ENCODE results near the gene GRIK2.

Gene GRIK2

DNA sequence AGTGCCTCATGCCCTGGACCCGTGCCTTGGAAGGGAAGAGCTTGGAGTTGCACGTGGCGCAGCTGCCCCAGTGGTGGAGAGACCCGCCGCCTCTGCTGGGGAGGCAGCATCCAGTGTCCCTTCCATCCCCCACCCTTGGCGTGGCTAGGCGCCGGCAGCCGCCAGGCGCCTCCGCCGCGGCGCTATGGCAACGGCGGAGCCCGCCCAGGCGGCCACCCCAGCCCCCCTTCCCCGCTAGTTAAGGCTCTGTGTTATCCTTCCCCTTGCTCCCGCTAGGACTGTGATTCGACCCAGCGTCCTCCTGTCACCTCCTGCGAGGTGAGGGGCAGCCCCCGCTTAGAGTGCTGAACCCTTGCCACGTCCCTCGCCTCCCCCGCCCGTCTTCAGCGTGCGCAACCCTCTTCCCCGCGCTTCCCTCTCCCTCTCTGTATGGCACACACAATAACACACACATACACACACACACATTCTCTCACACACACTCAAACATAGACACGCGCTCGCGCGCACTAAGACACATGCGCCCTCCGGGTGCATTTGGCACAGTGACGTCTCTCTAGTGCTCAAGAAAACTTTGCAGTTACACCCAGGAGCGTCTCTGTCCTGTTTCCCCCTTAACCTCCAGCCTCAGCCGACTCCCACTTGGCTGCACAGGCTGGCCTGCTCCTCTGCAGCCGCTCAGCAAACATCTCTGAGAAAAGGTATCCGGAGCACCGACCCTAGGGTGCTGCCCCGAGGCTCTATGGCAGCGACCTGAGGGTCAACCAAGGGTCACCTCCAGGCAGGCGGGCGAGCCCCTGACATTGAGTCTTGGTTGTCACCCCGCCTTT lies 8.5 kb downstream of the GRIK2 start:
- Histone ChIP-seq H3K9ac (ENCODE audit: low read depth, low read length) (no peak overlapping the region), H3K4me3 (ENCODE audit: low read depth, low read length) (peak overlapping the region; percentile 73)

DNA sequence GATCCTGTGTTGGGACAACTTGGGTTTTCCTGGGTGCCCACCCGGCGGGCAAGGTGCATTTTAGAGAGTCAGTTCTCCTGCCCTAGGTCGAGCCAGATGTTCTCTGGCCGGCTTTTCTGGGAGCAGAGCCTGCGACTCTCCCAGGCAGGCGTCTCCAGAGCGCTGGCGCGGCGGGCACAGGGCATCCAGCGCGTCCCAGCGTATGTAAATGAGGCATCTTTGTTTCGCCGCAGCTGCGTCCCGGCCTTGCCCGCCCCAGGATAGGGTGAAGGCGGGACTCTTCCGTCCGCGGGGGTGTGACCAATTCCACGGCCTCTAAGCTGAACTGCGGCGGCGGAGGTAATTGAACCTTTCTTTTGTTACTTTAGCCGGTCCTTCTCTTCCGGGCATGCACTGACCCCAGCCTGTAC lies 9.1 kb downstream of the GRIK2 start:
- peaks cover 19% of the 10 kb centered on the region for H3K4me1 ChIP-seq (ENCODE audit: control insufficient read depth, insufficient read depth, low read length)
- H3K4me3 ChIP-seq (ENCODE audit: low read depth, low read length), result peak overlapping the region; percentile 73
- H3K9me3 ChIP-seq (ENCODE audit: control insufficient read depth, insufficient read depth, low read length), result no peaks in the 10 kb centered on the region
- H3K9ac ChIP-seq (ENCODE audit: low read depth, low read length), result no peak overlapping the region
- peaks cover 63% of the 10 kb centered on the region for H3K27me3 ChIP-seq (ENCODE audit: control insufficient read depth, insufficient read depth, low read length)
- no peaks in the 10 kb centered on the region for H3K36me3 ChIP-seq (ENCODE audit: control insufficient read depth, insufficient read depth, low read length)

More for the DNA sequence above, 8.5 kb downstream of the GRIK2 start:
- Histone ChIP-seq H3K9me3 (ENCODE audit: control insufficient read depth, insufficient read depth, low read length) (no peaks in the 10 kb centered on the region), H3K4me1 (ENCODE audit: control insufficient read depth, insufficient read depth, low read length) (peaks cover 19% of the 10 kb centered on the region), H3K36me3 (ENCODE audit: control insufficient read depth, insufficient read depth, low read length) (no peaks in the 10 kb centered on the region), H3K27me3 (ENCODE audit: control insufficient read depth, insufficient read depth, low read length) (peaks cover 65% of the 10 kb centered on the region)

DNA sequence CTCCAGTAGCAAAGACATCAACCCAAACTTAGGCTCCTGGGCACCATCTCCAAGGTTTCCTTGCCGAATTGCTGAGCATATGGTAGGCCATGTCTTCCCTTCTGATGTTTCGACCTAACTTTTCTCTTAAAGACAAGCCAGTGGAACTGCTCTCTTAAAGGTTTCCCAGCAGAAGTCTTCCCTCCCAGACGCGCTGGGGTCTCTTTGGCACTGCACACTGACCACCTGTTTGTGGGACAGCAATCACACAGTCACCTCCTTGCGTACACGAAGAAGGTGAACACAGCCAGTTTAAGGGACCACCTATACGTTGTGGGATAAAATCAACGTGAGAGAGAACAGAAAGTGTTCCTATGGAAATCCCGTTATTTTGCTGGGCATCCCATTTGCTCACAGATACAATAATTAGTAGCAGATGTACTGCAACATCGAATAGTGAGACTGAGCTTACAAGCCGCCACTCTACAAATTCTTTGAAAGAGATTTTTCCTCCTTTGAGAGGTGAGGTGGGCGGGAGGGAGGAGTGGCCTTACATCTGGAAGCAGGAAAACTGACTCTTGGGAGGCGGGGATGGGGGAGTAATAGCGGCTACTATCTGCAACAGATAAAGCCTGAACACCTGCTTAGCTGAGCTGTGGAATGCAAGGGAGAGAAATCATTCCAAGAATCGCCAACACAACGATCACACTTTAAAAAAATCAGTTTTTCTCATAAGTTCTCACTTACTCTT lies 9.9 kb downstream of the GRIK2 start:
- Histone ChIP-seq H3K9me3 (ENCODE audit: control insufficient read depth, insufficient read depth, low read length) (no peaks in the 10 kb centered on the region), H3K4me1 (ENCODE audit: control insufficient read depth, insufficient read depth, low read length) (peaks cover 19% of the 10 kb centered on the region), H3K36me3 (ENCODE audit: control insufficient read depth, insufficient read depth, low read length) (no peaks in the 10 kb centered on the region), H3K9ac (ENCODE audit: low read depth, low read length) (no peak overlapping the region), H3K27me3 (ENCODE audit: control insufficient read depth, insufficient read depth, low read length) (peaks cover 56% of the 10 kb centered on the region), H3K4me3 (ENCODE audit: low read depth, low read length) (peak overlapping the region; percentile 73)

DNA sequence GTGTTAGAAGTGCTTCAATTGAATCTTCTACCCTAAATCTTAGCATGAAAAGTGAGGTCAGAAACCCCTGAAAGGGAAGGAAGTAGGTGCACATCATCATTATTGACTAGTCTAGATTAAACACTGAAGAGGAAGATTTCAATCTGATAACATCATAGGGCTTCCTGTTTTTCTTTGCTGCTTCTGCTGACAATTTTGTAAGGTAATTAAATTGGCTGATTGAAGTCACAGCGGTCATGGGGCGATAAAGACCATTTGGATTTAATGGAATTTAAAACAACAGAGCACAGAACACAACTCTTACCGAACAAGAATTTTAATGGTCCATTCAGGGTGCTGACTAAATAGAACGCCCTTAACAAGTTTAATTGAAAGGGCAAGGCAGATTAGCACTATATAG lies 11.3 kb downstream of the GRIK2 start:
- Histone ChIP-seq H3K36me3 (ENCODE audit: control insufficient read depth, insufficient read depth, low read length) (no peaks in the 10 kb centered on the region), H3K9ac (ENCODE audit: low read depth, low read length) (no peak overlapping the region), H3K9me3 (ENCODE audit: control insufficient read depth, insufficient read depth, low read length) (no peaks in the 10 kb centered on the region), H3K27me3 (ENCODE audit: control insufficient read depth, insufficient read depth, low read length) (peaks cover 43% of the 10 kb centered on the region), H3K4me3 (ENCODE audit: low read depth, low read length) (no peak overlapping the region), H3K4me1 (ENCODE audit: control insufficient read depth, insufficient read depth, low read length) (peaks cover 17% of the 10 kb centered on the region)

DNA sequence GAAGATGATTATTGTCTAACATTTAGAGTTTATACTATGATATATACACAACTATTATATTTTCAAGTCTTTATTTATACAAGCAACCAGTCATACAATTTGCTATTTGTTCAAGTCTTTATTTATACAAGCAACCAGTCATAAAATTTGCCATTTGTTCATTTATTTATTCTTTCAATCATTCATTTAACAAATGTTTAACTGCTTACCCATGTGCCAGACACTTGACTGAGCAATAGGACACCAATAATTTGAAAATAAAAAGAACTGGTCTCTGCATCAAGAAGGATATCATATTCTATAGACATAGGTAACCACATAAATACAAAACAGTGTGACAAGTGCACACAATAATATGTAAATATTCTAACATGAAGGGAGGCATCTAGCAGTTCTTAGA lies 20.3 kb downstream of the GRIK2 start:
- H3K9me3 ChIP-seq (ENCODE audit: control insufficient read depth, insufficient read depth, low read length), result no peaks in the 10 kb centered on the region
- no peaks in the 10 kb centered on the region for H3K4me1 ChIP-seq (ENCODE audit: control insufficient read depth, insufficient read depth, low read length)
- H3K4me3 ChIP-seq (ENCODE audit: low read depth, low read length), result no peak overlapping the region
- H3K9ac ChIP-seq (ENCODE audit: low read depth, low read length), result no peak overlapping the region
- no peaks in the 10 kb centered on the region for H3K27me3 ChIP-seq (ENCODE audit: control insufficient read depth, insufficient read depth, low read length)
- H3K36me3 ChIP-seq (ENCODE audit: control insufficient read depth, insufficient read depth, low read length), result no peaks in the 10 kb centered on the region

DNA sequence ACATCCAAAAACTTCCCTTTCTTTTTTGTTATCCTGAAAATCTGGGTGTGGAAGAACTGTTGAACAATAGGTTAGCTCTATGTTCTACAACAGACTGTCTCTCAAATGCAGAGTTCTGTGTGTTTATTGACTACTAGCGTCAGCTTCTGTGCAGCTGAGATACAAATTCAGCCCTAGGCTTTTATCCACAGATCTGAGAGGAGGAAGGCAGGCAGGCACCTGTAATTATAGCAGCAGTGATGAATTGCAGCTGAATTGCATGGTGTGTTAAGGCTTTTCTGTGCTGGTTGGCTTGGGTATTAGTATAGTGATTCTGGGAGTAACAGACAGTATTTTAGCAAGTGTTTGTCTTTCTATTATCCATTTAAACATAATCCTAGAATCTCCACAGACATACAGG lies 24.4 kb downstream of the GRIK2 start:
- Histone ChIP-seq H3K4me3 (ENCODE audit: low read depth, low read length) (no peak overlapping the region), H3K4me1 (ENCODE audit: control insufficient read depth, insufficient read depth, low read length) (no peaks in the 10 kb centered on the region), H3K36me3 (ENCODE audit: control insufficient read depth, insufficient read depth, low read length) (no peaks in the 10 kb centered on the region), H3K9ac (ENCODE audit: low read depth, low read length) (no peak overlapping the region), H3K27me3 (ENCODE audit: control insufficient read depth, insufficient read depth, low read length) (no peaks in the 10 kb centered on the region), H3K9me3 (ENCODE audit: control insufficient read depth, insufficient read depth, low read length) (no peaks in the 10 kb centered on the region)

DNA sequence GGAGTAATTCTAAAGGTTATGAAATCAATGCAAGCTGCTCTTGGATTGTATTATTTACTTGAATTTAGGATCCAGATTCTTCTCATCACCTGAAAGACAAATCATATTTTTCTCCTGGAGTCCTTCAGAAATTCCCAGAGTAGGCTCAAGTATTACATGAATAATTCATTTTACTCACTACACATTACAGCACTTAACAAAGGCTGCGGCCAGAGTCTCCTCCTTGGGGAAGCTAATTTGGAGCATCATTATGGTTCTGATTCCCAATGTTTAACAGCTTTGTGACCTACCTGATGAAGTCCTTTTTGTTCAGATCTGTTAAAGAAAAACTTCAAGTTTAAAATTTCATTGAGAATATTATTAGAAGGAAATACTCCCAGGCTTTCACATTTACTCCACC lies 28.7 kb downstream of the GRIK2 start:
- no peaks in the 10 kb centered on the region for H3K27me3 ChIP-seq (ENCODE audit: control insufficient read depth, insufficient read depth, low read length)
- H3K4me3 ChIP-seq (ENCODE audit: low read depth, low read length), result no peak overlapping the region
- no peak overlapping the region for H3K9ac ChIP-seq (ENCODE audit: low read depth, low read length)
- H3K4me1 ChIP-seq (ENCODE audit: control insufficient read depth, insufficient read depth, low read length), result no peaks in the 10 kb centered on the region
- no peaks in the 10 kb centered on the region for H3K9me3 ChIP-seq (ENCODE audit: control insufficient read depth, insufficient read depth, low read length)
- H3K36me3 ChIP-seq (ENCODE audit: control insufficient read depth, insufficient read depth, low read length), result no peaks in the 10 kb centered on the region

DNA sequence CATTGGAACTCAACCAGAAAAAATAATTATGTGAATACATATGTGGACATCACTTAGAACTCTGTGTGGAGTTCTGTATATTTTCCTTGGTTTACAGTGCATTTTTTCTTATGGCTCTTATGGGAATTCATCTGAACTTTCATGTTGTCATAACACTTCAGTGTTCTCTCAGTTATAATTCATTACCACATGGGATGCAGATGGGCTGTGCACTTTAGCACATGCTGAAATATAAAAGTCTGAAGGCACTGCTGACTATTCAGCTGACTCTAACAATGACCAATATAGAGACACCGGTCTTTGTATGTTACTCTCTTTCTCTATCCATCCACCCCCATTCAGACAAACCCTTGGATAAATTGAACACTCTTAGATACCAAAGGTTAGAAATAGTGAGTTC lies 29.3 kb downstream of the GRIK2 start:
- Histone ChIP-seq H3K9ac (ENCODE audit: low read depth, low read length) (no peak overlapping the region), H3K4me3 (ENCODE audit: low read depth, low read length) (no peak overlapping the region), H3K9me3 (ENCODE audit: control insufficient read depth, insufficient read depth, low read length) (no peaks in the 10 kb centered on the region), H3K4me1 (ENCODE audit: control insufficient read depth, insufficient read depth, low read length) (no peaks in the 10 kb centered on the region), H3K27me3 (ENCODE audit: control insufficient read depth, insufficient read depth, low read length) (no peaks in the 10 kb centered on the region), H3K36me3 (ENCODE audit: control insufficient read depth, insufficient read depth, low read length) (no peaks in the 10 kb centered on the region)

DNA sequence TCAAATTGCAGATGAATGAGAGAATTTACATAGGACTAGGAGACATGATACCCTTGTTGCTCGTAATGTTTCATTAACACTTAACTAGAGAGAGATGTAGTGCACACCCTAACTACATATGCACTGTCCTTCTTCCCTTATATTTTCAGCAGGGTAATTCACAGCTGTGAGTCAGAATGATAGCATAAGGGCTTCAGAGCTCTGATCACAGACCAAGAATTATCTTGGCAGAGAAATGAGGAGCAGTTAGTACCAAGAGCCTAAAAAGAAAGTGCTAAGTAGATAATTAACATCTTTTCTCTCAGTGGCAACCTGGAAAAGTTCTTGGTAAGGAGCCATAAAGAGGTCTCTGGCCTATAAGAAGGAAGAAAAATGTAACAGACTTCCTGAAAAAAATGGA lies 35.8 kb downstream of the GRIK2 start:
- H3K9ac ChIP-seq (ENCODE audit: low read depth, low read length), result no peak overlapping the region
- no peaks in the 10 kb centered on the region for H3K27me3 ChIP-seq (ENCODE audit: control insufficient read depth, insufficient read depth, low read length)
- H3K9me3 ChIP-seq (ENCODE audit: control insufficient read depth, insufficient read depth, low read length), result no peaks in the 10 kb centered on the region
- H3K4me3 ChIP-seq (ENCODE audit: low read depth, low read length), result no peak overlapping the region
- H3K4me1 ChIP-seq (ENCODE audit: control insufficient read depth, insufficient read depth, low read length), result peaks cover 5% of the 10 kb centered on the region
- no peaks in the 10 kb centered on the region for H3K36me3 ChIP-seq (ENCODE audit: control insufficient read depth, insufficient read depth, low read length)

DNA sequence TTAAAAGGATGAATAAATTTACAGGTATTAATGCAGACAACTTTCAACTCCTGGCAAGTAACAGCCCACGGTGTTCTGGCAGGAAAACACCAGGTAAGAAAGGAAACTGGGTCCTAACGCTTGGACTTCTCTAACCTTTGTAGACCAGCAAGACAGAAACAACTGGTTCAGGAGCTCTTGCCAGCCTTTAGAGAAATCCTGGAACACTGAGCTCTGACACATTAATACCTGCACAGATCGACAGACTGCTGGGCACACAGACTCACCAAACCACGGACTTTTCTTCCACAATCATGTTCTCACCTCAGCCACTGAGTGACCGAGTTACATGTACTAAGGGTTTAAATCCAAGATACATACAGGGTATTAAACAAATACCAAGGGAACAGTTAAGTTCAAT lies 36.3 kb downstream of the GRIK2 start:
- H3K4me1 ChIP-seq (ENCODE audit: control insufficient read depth, insufficient read depth, low read length), result peaks cover 5% of the 10 kb centered on the region
- no peaks in the 10 kb centered on the region for H3K9me3 ChIP-seq (ENCODE audit: control insufficient read depth, insufficient read depth, low read length)
- no peak overlapping the region for H3K9ac ChIP-seq (ENCODE audit: low read depth, low read length)
- H3K4me3 ChIP-seq (ENCODE audit: low read depth, low read length), result no peak overlapping the region
- H3K36me3 ChIP-seq (ENCODE audit: control insufficient read depth, insufficient read depth, low read length), result no peaks in the 10 kb centered on the region
- H3K27me3 ChIP-seq (ENCODE audit: control insufficient read depth, insufficient read depth, low read length), result no peaks in the 10 kb centered on the region

DNA sequence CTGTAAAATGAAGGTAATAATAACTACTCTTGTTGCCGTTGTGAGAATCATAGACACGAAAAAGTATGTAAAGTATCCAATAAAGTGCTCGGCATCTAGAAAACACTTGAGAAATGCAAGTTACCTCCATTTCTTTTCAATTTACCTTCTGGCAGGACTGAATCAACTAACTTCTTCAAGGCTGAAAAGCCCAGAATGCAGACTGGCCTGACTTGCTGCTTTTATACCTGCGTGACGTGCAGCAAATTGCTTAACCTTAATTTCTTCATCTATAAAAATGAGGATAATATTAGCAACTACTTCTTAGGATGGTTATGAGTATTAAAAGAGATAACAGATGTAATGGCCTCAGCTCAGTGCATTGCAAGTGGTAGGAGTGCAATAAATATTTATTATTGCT lies 39.6 kb downstream of the GRIK2 start:
- no peaks in the 10 kb centered on the region for H3K27me3 ChIP-seq (ENCODE audit: control insufficient read depth, insufficient read depth, low read length)
- H3K36me3 ChIP-seq (ENCODE audit: control insufficient read depth, insufficient read depth, low read length), result no peaks in the 10 kb centered on the region
- no peaks in the 10 kb centered on the region for H3K9me3 ChIP-seq (ENCODE audit: control insufficient read depth, insufficient read depth, low read length)
- no peak overlapping the region for H3K9ac ChIP-seq (ENCODE audit: low read depth, low read length)
- H3K4me3 ChIP-seq (ENCODE audit: low read depth, low read length), result no peak overlapping the region
- H3K4me1 ChIP-seq (ENCODE audit: control insufficient read depth, insufficient read depth, low read length), result peaks cover 5% of the 10 kb centered on the region

DNA sequence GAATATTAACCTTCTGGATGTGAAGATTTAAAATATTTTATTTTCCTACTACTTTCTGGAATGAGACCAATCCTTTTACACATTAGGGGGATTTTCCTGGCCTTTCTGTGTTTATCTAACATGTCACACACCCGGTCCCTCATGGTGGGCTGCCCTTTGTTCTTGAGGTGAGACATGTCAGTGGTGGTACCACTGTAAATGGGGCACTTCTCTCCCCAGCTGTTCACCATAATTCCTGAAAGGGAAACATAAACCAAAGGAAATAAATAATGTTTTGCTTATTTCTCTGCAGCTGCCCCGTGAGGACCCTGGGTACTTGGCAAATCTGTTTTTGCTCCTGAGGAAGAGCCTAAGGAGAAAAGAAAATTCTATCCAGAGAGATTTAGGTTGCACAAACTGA lies 41.1 kb downstream of the GRIK2 start:
- Histone ChIP-seq H3K36me3 (ENCODE audit: control insufficient read depth, insufficient read depth, low read length) (no peaks in the 10 kb centered on the region), H3K9ac (ENCODE audit: low read depth, low read length) (no peak overlapping the region), H3K4me3 (ENCODE audit: low read depth, low read length) (no peak overlapping the region), H3K4me1 (ENCODE audit: control insufficient read depth, insufficient read depth, low read length) (no peaks in the 10 kb centered on the region), H3K9me3 (ENCODE audit: control insufficient read depth, insufficient read depth, low read length) (no peaks in the 10 kb centered on the region), H3K27me3 (ENCODE audit: control insufficient read depth, insufficient read depth, low read length) (no peaks in the 10 kb centered on the region)

Data from iPS-15b (cell line).